Measurements from ENCODE around the gene PROK1.

Gene PROK1

GRCh38 chr1:110462093-110462492, 11.1 kb downstream of the PROK1 start:
- Histone ChIP-seq H3K9me3 (ENCODE audit: low read length) (no peaks in the 10 kb centered on the region), H3F3A (ENCODE audit: insufficient read depth, low read length) (no peaks in the 10 kb centered on the region), H3K4me1 (ENCODE audit: insufficient read depth, low read length, severe bottlenecking) (no peaks in the 10 kb centered on the region), H4K20me1 (ENCODE audit: insufficient read depth, low read length) (no peaks in the 10 kb centered on the region), H3K4me2 (ENCODE audit: low read length) (no peak overlapping the region), H3K27ac (ENCODE audit: low read depth, low read length, poor library complexity, severe bottlenecking) (no peak overlapping the region), H3K36me3 (ENCODE audit: insufficient read depth, low read length) (no peaks in the 10 kb centered on the region), H3K9ac (ENCODE audit: low read length) (no peak overlapping the region), H3K9me2 (ENCODE audit: low read depth, low read length) (no peaks in the 10 kb centered on the region), H2AFZ (ENCODE audit: low read length) (no peak overlapping the region), H3K4me3 (ENCODE audit: low read depth, low read length, poor library complexity, severe bottlenecking) (no peak overlapping the region), H3K79me2 (ENCODE audit: insufficient read depth, low read length) (no peaks in the 10 kb centered on the region), H3K27me3 (ENCODE audit: insufficient read depth, low read length) (peaks cover 3% of the 10 kb centered on the region; the same call in 1 of the 2 replicates)
- TF ChIP-seq EZH2 (IDR thresholded peaks at IDR 0.05; ENCODE audit: borderline replicate concordance, low read length), result no peak
- TF ChIP-seq CTCF (IDR thresholded peaks at IDR 0.05; ENCODE audit: low read length), result no peak

DNA sequence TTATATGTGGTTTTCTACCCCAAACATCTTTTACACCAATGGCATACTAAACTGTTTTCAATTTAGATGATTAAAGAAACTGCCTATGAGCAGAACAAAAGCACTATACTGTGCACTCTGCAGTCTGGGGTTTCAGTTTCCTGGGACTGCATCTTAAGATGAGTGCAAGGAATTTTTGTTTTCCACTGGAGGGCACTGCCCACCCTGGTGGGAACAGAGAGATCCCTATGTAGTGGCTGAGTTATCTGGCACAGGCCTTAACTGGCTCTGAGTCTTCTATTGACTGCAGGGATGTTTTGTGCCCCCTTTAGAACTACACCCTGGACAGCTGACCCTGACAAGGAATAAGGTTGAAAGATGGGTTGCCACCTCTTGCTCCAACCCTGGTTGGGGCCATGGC, 12.0 kb downstream of the PROK1 start:
- Histone ChIP-seq H3K9me2 (ENCODE audit: low read depth, low read length) (no peaks in the 10 kb centered on the region), H3K4me1 (ENCODE audit: insufficient read depth, low read length, severe bottlenecking) (no peaks in the 10 kb centered on the region), H3K9me3 (ENCODE audit: low read length) (no peaks in the 10 kb centered on the region), H4K20me1 (ENCODE audit: insufficient read depth, low read length) (no peaks in the 10 kb centered on the region), H3K4me2 (ENCODE audit: low read length) (no peak overlapping the region), H3F3A (ENCODE audit: insufficient read depth, low read length) (no peaks in the 10 kb centered on the region), H3K36me3 (ENCODE audit: insufficient read depth, low read length) (no peaks in the 10 kb centered on the region), H2AFZ (ENCODE audit: low read length) (no peak overlapping the region), H3K4me3 (ENCODE audit: low read depth, low read length, poor library complexity, severe bottlenecking) (no peak overlapping the region), H3K79me2 (ENCODE audit: insufficient read depth, low read length) (no peaks in the 10 kb centered on the region), H3K27ac (ENCODE audit: low read depth, low read length, poor library complexity, severe bottlenecking) (no peak overlapping the region), H3K27me3 (ENCODE audit: insufficient read depth, low read length) (no peaks in the 10 kb centered on the region; the same call in 1 of the 2 replicates), H3K9ac (ENCODE audit: low read length) (no peak overlapping the region)
- TF ChIP-seq EZH2 (IDR thresholded peaks at IDR 0.05; ENCODE audit: borderline replicate concordance, low read length) (no peak), CTCF (IDR thresholded peaks at IDR 0.05; ENCODE audit: low read length) (no peak)

DNA sequence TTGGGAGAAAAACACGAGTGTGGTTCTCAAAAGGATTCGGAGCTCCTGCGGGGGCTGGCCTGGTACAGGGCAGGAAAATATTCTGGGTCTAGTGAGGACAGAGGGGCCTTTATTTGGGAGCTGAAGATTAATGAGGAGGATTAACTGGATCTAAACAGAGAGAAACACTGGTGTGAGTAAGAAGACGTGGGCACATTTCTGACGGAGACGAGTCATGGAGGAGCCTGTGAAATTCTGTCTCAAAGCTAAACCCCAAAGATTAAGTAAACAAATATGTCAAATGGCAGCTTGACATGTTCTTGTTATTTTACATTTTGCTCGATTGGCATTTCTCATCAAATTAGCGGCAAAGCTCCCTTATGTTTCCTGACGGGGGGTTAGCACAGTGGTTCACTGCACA, 12.8 kb downstream of the PROK1 start:
- Histone ChIP-seq H4K20me1 (ENCODE audit: insufficient read depth, low read length) (no peaks in the 10 kb centered on the region), H3K4me3 (ENCODE audit: low read depth, low read length, poor library complexity, severe bottlenecking) (no peak overlapping the region), H3K9ac (ENCODE audit: low read length) (no peak overlapping the region), H3F3A (ENCODE audit: insufficient read depth, low read length) (no peaks in the 10 kb centered on the region), H3K36me3 (ENCODE audit: insufficient read depth, low read length) (no peaks in the 10 kb centered on the region), H3K4me2 (ENCODE audit: low read length) (no peak overlapping the region), H3K27ac (ENCODE audit: low read depth, low read length, poor library complexity, severe bottlenecking) (no peak overlapping the region), H2AFZ (ENCODE audit: low read length) (no peak overlapping the region), H3K9me2 (ENCODE audit: low read depth, low read length) (no peaks in the 10 kb centered on the region), H3K9me3 (ENCODE audit: low read length) (no peaks in the 10 kb centered on the region), H3K27me3 (ENCODE audit: insufficient read depth, low read length) (no peaks in the 10 kb centered on the region; the same call in 1 of the 2 replicates), H3K4me1 (ENCODE audit: insufficient read depth, low read length, severe bottlenecking) (no peaks in the 10 kb centered on the region), H3K79me2 (ENCODE audit: insufficient read depth, low read length) (no peaks in the 10 kb centered on the region)
- TF ChIP-seq EZH2 (IDR thresholded peaks at IDR 0.05; ENCODE audit: borderline replicate concordance, low read length) (no peak), CTCF (IDR thresholded peaks at IDR 0.05; ENCODE audit: low read length) (no peak)
